Gastroesophageal sphincter (tissue), 4 donors: ENCODE data around the gene USHBP1. TPM values are rescaled to one million over a fixed set of nuclear protein-coding genes. Genes with fewer than 3 reads are reported as not detected.
"Not testable (repeated sequence)": the region's sequence is repeated elsewhere in the genome, so short reads cannot be mapped to it uniquely, and the experiment has no call there.

Experiments used
- ATAC-seq: fragments of 150-250 bp; one replicate; pipeline ENCODE4 v1.9.1; 2016; ENCODE audit warnings: mild to moderate bottlenecking, moderate library complexity
- H3K27ac ChIP-seq, 4 donors: fragments of 200-600 bp; sonication (generic) in 3 of 4; 1 replicate in 3 of 4; 2 replicates in 1 of 4; pipeline ENCODE4 v1.5.1; 2016 to 2019
- H3K27me3 ChIP-seq: fragments of 200-600 bp; sonication (generic); one replicate; pipeline ENCODE4 v1.5.1; 2019
- H3K36me3 ChIP-seq, 2 donors: fragments of 200-600 bp; sonication (generic); one replicate each; pipeline ENCODE4 v1.5.1; 2019; ENCODE audit warnings: control low read depth in 1 of 2
- H3K4me1 ChIP-seq, 3 donors: fragments of 200-600 bp; sonication (generic); 1 replicate in 2 of 3; 2 replicates in 1 of 3; pipeline ENCODE4 v1.5.1; 2016 to 2019; ENCODE audit warnings: control low read depth in 2 of 3
- H3K4me3 ChIP-seq, 2 donors: fragments of 200-600 bp; sonication (generic); one replicate each; pipeline ENCODE4 v1.5.1; 2019; ENCODE audit warnings: mild to moderate bottlenecking in 1 of 2, moderate library complexity in 1 of 2
- H3K9me3 ChIP-seq, 3 donors: fragments of 200-600 bp; sonication (generic); one replicate each; pipeline ENCODE4 v1.5.1; 2017 to 2019; ENCODE audit warnings: control low read depth in 2 of 3
- CTCF ChIP-seq, 4 experiments: fragments of 200-600 bp in 2 of 4; fragments of 450-650 bp in 2 of 4; sonication (generic) in 1 of 4; IDR thresholded peaks; one replicate each; pipeline ENCODE4 v1.5.1; 2017 to 2019; ENCODE audit warnings: antibody characterized with exemption in 4 of 4, mild to moderate bottlenecking in 2 of 4, moderate library complexity in 2 of 4
- EP300 ChIP-seq: sonication (generic); formaldehyde crosslinking; IDR thresholded peaks from one replicate; pipeline ENCODE4 v1.6.1; 2017; ENCODE audit warnings: antibody characterized with exemption, mild to moderate bottlenecking
- POLR2A ChIP-seq, 2 donors: fragments of 450-650 bp; IDR thresholded peaks; one replicate each; pipeline ENCODE4 v1.6.1; 2017; ENCODE audit warnings: antibody characterized with exemption in 2 of 2, mild to moderate bottlenecking in 2 of 2, moderate library complexity in 1 of 2
- POLR2AphosphoS5 ChIP-seq: sonication (generic); formaldehyde crosslinking; IDR thresholded peaks from one replicate; pipeline ENCODE4 v1.6.1; 2017; ENCODE audit warnings: antibody characterized with exemption
- whole genome bisulfite sequencing, 2 donors: methylation state at CpG; one replicate each; pipeline ENCODE4 v1.1.5; 2018; ENCODE audit warnings: low coverage in 1 of 2; 5-methylcytosine and 5-hydroxymethylcytosine counted together
- total RNA-seq, 4 donors: library from RNA; depleted of rRNA; stranded (reverse); fragments of >200 nt; gene quantifications; one replicate each; pipeline ENCODE4 v1.1.0, GENCODE V29; 2016

USHBP1 gene
- total RNA-seq, 4 donors from 2014 or later, result 4.6 to 9.6 (median 5.1) TPM

DNA sequence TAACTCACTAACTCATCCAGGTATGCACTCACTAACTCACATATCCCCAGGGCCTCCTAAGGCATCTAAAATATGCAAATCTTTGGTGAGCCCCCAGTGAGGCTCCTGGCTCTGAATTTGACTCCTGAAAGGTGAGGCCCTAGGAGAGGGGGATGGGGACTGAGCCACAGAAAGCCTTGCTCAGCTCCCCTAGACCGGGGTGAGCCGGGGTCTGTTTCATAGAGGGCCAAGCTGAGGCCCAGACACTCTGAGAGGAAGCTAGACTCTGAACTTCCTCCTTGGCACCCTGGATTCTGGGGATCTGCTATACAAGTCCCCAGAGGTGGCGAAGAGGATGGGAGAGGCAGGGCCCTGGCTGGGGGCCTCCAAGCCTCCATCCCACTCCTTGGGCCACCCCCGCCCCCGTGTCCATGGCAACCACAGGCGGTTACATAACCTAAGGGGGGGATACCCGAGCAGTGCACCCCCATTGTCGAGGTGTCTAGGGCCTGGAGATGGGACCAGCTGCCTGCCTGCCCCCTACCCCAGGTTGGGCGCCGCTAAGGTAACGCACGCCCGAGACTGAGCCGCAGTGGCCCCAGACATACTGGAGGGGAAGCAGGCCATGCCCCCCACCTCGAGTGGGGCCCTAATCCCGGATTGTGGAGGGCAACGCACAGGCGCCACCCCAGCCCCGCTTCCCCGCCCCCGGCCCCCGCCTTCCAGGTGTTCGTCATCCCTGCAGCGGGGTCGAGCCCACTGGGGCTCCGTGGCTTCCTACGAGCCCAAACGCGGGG lies 38.0 kb upstream of the USHBP1 start:
- 40% methylated on average over 1 of the region's 29 CpGs; no CpG with 5 or more reads in 1 of the 2 donors for WGBS, 2 donors
- peak overlapping the region; percentile 52 to 94 (median 91) for H3K27ac ChIP-seq
- TF ChIP-seq POLR2AphosphoS5, result no peak
- no peak for TF ChIP-seq CTCF (IDR thresholded peaks at IDR 0.05)
- TF ChIP-seq EP300, result no peak
- TF ChIP-seq POLR2A (IDR thresholded peaks at IDR 0.05), result no peak

DNA sequence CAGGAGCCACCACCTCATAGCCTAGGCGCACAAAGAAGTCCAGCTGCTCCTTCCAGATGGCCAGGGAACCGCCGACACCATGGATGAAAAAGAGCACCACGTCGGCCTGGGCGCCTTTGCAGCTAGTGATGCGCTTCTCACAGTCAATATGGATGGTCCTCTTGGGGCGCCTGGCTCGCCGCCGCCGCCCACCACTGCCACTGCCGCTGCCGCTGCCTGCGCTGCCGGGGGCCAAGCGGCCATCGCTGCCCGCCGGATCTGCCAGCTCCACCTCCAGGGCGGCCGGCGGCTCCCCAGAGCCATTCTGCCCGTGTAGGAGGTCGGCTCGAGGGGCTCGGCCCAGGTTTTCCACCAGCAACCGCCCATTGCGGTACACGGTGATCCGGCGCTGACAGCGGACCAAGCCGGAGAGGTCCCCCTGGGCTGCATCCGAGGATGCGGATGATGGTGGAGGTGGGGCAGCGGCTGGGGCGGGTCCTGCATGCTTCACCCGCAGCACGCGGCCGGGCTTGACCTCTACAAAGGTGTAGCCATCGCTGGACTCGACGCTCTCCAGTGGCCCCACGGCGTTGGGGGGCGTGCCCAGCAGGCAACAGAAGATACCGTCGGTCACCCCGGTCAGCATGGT lies 36.6 kb upstream of the USHBP1 start:
- no peaks in the 10 kb centered on the region for H3K27me3 ChIP-seq
- peaks cover 0 to 58% (median 28%) of the 10 kb centered on the region in 3 donors for H3K4me1 ChIP-seq
- no peak for ATAC-seq
- no peak overlapping the region for H3K4me3 ChIP-seq
- H3K27ac ChIP-seq, result no peak overlapping the region
- no peaks in the 10 kb centered on the region for H3K9me3 ChIP-seq
- TF ChIP-seq POLR2A (IDR thresholded peaks at IDR 0.05), result no peak
- no peak for TF ChIP-seq EP300
- TF ChIP-seq POLR2AphosphoS5, result no peak
- TF ChIP-seq CTCF (IDR thresholded peaks at IDR 0.05), result no peak
- peaks cover 0 to 35% of the 10 kb centered on the region in 2 donors for H3K36me3 ChIP-seq
- WGBS, 2 donors, result 100% methylated on average over 1 of the region's 51 CpGs; no CpG with 5 or more reads in 1 of the 2 donors

More for the DNA sequence above, 38.0 kb upstream of the USHBP1 start:
- ATAC-seq, result no peak
- peaks cover 0 to 27% of the 10 kb centered on the region in 2 donors for H3K36me3 ChIP-seq
- H3K27me3 ChIP-seq, result no peaks in the 10 kb centered on the region
- no peaks in the 10 kb centered on the region for H3K9me3 ChIP-seq
- peaks cover 0 to 72% (median 38%) of the 10 kb centered on the region in 3 donors for H3K4me1 ChIP-seq
- H3K4me3 ChIP-seq, result peak overlapping the region; percentile 64 to 72

DNA sequence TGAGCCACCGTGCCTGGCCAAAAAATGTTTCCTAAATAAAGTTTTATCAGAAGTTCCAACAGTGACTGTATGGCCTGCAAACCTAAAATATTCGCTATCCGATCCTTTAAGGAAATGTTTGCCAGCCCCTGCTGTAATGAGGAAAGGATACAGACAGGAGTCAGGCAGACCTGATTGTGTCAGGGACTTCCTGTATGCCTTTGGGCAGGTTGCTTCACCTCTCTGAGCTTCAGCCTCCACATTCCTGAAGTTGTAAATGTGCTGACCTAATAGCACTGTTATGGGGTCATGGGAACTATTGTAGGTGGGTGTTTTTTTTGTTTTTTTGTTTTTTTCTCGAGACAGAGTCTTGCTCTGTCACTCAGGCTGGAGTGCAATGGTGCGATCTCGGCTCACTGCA lies 32.4 kb upstream of the USHBP1 start:
- Histone ChIP-seq H3K27ac (no peak overlapping the region), H3K4me1 (peaks cover 0 to 46% (median 7%) of the 10 kb centered on the region in 3 donors), H3K9me3 (no peaks in the 10 kb centered on the region), H3K36me3 (peaks cover 0 to 47% of the 10 kb centered on the region in 2 donors), H3K27me3 (no peaks in the 10 kb centered on the region), H3K4me3 (no peak overlapping the region)
- TF ChIP-seq EP300 (no peak), POLR2A (IDR thresholded peaks at IDR 0.05) (no peak), CTCF (IDR thresholded peaks at IDR 0.05) (no peak), POLR2AphosphoS5 (no peak)
- no peak for ATAC-seq
- WGBS, 2 donors, result 77 to 87% methylated on average over 6 of the region's 6 CpGs

DNA sequence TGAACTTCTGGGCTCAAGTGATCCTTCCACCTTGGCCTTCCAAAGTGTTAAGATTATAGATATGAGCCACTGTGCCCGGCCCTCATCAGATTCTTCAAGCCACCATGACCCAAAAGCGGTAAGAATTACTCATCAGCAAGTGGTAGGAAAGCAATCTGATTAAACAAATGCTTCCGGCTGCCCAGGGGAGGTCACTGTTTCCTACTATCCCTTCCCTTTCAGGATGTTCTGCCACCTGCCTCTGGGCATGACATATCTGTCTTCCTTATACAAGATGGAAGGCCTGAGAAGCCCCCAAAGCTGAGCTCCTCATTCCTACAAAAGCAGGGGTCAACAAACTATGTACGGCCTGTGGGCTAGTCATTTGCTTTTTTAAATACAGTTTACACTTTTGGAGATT lies 31.7 kb upstream of the USHBP1 start:
- Histone ChIP-seq H3K36me3 (peaks cover 0 to 44% of the 10 kb centered on the region in 2 donors), H3K9me3 (no peaks in the 10 kb centered on the region), H3K4me3 (no peak overlapping the region), H3K27ac (no peak overlapping the region), H3K27me3 (no peaks in the 10 kb centered on the region), H3K4me1 (peaks cover 0 to 42% (median 7%) of the 10 kb centered on the region in 3 donors)
- TF ChIP-seq POLR2AphosphoS5, result no peak
- TF ChIP-seq POLR2A (IDR thresholded peaks at IDR 0.05), result no peak
- no peak for ATAC-seq
- 35 to 36% methylated on average over 4 of the region's 4 CpGs for WGBS, 2 donors

- not testable (repeated sequence) for H3K27me3 ChIP-seq, ATAC-seq, H3K4me3 ChIP-seq, H3K27ac ChIP-seq, H3K9me3 ChIP-seq
- H3K4me1 ChIP-seq, result peaks cover 0 to 35% (median 7%) of the 10 kb centered on the region in 3 donors
- 100% methylated on average over 5 of the region's 6 CpGs; no CpG with 5 or more reads in 1 of the 2 donors for WGBS, 2 donors
- peaks cover 0 to 37% of the 10 kb centered on the region in 2 donors for H3K36me3 ChIP-seq
These were observed 31.0 kb upstream of the USHBP1 start for GRCh38 chr19:17295551-17295950.
